H1 (cell line): ENCODE measurements around the gene CSF2.

Source experiments
- BCL11A ChIP-seq, 2 experiments: IDR thresholded peaks; one replicate each; pipeline ENCODE4 v1.6.1; 2011; ENCODE audit warnings: low read depth in 2 of 2, low read length in 2 of 2, mild to moderate bottlenecking in 2 of 2
- EGR1 ChIP-seq: IDR thresholded peaks from 2 replicates; pipeline ENCODE4 v1.6.1; 2011; ENCODE audit warnings: low read depth, low read length, borderline replicate concordance
- EP300 ChIP-seq, 2 experiments: IDR thresholded peaks; 1 replicate in 1 of 2; 2 replicates in 1 of 2; pipeline ENCODE4 v1.6.1; 2011 to 2012; ENCODE audit warnings: low read depth in 2 of 2, low read length in 2 of 2, mild to moderate bottlenecking in 2 of 2, borderline replicate concordance in 1 of 2, inconsistent platforms in 1 of 2, moderate library complexity in 1 of 2
- JUND ChIP-seq: IDR thresholded peaks from 2 replicates; pipeline ENCODE4 v1.6.1; 2011; ENCODE audit warnings: mild to moderate bottlenecking, improper control_type of control experiment, low read length
- POLR2A ChIP-seq, 2 experiments: IDR thresholded peaks; 1 replicate in 1 of 2; 2 replicates in 1 of 2; pipeline ENCODE4 v1.6.1; 2011; ENCODE audit warnings: low read depth in 2 of 2, low read length in 2 of 2, mild to moderate bottlenecking in 2 of 2; ENCODE audit errors: control extremely low read depth in 1 of 2
- RFX5 ChIP-seq: IDR thresholded peaks from 2 replicates; pipeline ENCODE4 v1.6.1; 2011; ENCODE audit warnings: low read depth, low read length, improper control_type of control experiment, borderline replicate concordance
- SP4 ChIP-seq: IDR thresholded peaks from 2 replicates; pipeline ENCODE4 v1.6.1; 2012; ENCODE audit warnings: low read length, inconsistent platforms
- YY1 ChIP-seq: IDR thresholded peaks from 2 replicates; pipeline ENCODE4 v1.6.1; 2011; ENCODE audit warnings: low read depth, mild to moderate bottlenecking, low read length
- ZNF274 ChIP-seq: IDR thresholded peaks from 2 replicates; pipeline ENCODE4 v1.7.0; 2012; ENCODE audit warnings: low read length, borderline replicate concordance; ENCODE audit errors: extremely low read depth
- TF ChIP-seq, protein P1 (sequence below), 3 experiments: IDR thresholded peaks; 1 replicate in 2 of 3; 2 replicates in 1 of 3; pipeline versions ENCODE4 v1.5.1 to v1.6.1; 2011; ENCODE audit warnings: low read length in 3 of 3, mild to moderate bottlenecking in 3 of 3, inconsistent platforms in 2 of 3, low read depth in 1 of 3, moderate library complexity in 1 of 3; ENCODE audit not compliant: insufficient read depth in 1 of 3; ENCODE audit errors: control extremely low read depth in 1 of 3
- TF ChIP-seq, protein P2 (sequence below): IDR thresholded peaks from 2 replicates; pipeline ENCODE4 v1.6.1; 2011; ENCODE audit warnings: low read length, improper control_type of control experiment

DNA sequence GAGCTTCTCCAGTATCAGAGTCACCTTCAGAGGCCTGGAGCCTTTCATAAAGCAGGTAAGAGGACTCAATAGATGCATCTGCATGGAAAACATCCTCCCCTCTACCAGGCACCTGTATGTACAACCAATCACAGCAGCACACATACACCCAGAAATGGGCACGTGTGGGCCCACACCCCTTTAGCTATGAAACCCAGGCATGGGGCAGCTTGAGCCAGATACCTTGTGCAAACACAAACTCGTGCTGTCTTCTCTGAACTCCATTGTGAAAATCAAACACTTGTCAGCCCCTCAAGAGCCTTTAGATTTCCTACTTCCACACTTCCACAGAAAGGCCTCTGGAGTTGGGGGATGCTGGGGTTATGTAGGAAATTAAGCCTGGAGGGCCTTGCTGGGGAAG lies 1.1 kb upstream of the CSF2 start:
- TF ChIP-seq, protein P1, sequence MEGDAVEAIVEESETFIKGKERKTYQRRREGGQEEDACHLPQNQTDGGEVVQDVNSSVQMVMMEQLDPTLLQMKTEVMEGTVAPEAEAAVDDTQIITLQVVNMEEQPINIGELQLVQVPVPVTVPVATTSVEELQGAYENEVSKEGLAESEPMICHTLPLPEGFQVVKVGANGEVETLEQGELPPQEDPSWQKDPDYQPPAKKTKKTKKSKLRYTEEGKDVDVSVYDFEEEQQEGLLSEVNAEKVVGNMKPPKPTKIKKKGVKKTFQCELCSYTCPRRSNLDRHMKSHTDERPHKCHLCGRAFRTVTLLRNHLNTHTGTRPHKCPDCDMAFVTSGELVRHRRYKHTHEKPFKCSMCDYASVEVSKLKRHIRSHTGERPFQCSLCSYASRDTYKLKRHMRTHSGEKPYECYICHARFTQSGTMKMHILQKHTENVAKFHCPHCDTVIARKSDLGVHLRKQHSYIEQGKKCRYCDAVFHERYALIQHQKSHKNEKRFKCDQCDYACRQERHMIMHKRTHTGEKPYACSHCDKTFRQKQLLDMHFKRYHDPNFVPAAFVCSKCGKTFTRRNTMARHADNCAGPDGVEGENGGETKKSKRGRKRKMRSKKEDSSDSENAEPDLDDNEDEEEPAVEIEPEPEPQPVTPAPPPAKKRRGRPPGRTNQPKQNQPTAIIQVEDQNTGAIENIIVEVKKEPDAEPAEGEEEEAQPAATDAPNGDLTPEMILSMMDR (IDR thresholded peaks at IDR 0.05; ENCODE audit: control extremely low read depth in 1 of 3, insufficient read depth in 1 of 3, low read depth in 1 of 3, low read length in 3 of 3), result no peak
- TF ChIP-seq EP300 (IDR thresholded peaks at IDR 0.05; ENCODE audit: borderline replicate concordance in 1 of 2, low read depth in 2 of 2, low read length in 2 of 2), result no peak
- no peak for TF ChIP-seq EGR1
- no peak for TF ChIP-seq JUND
- no peak for TF ChIP-seq POLR2A (IDR thresholded peaks at IDR 0.05; ENCODE audit: control extremely low read depth in 1 of 2, low read depth in 2 of 2, low read length in 2 of 2)
- TF ChIP-seq ZNF274, result no peak
- TF ChIP-seq YY1, result no peak
- TF ChIP-seq, protein P2, sequence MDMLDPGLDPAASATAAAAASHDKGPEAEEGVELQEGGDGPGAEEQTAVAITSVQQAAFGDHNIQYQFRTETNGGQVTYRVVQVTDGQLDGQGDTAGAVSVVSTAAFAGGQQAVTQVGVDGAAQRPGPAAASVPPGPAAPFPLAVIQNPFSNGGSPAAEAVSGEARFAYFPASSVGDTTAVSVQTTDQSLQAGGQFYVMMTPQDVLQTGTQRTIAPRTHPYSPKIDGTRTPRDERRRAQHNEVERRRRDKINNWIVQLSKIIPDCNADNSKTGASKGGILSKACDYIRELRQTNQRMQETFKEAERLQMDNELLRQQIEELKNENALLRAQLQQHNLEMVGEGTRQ, result no peak
- no peak for TF ChIP-seq BCL11A (IDR thresholded peaks at IDR 0.05; ENCODE audit: low read depth in 2 of 2, low read length in 2 of 2)
- TF ChIP-seq SP4, result no peak
- no peak for TF ChIP-seq RFX5
